GM21528 (cell line): ENCODE results near the gene PSMA5.

Source experiments
- ATAC-seq: cut with Tn5 transposase; IDR thresholded peaks from one replicate; pipeline ENCODE4 v1.9.1; 2021; ENCODE audit warnings: mild to moderate bottlenecking, moderate library complexity; ENCODE audit not compliant: unreplicated experiment, low FRiP score

The PSMA5 gene

GRCh38 chr1:109371341-109371739, 54.9 kb downstream of the PSMA5 start:
- no peak for ATAC-seq

GRCh38 chr1:109370712-109371340, 55.4 kb downstream of the PSMA5 start:
- ATAC-seq, result no peak

- no peak for ATAC-seq
Observed at GRCh38 chr1:109369167-109369746, 57.0 kb downstream of the PSMA5 start.

- no peak for ATAC-seq
Observed at GRCh38 chr1:109368464-109368863, 57.8 kb downstream of the PSMA5 start.

- no peak for ATAC-seq
Observed at GRCh38 chr1:109367626-109368025, 58.6 kb downstream of the PSMA5 start.

GRCh38 chr1:109365642-109366204, 60.5 kb downstream of the PSMA5 start:
- no peak for ATAC-seq

GRCh38 chr1:109361649-109362048, 64.6 kb downstream of the PSMA5 start:
- no peak for ATAC-seq

GRCh38 chr1:109361069-109361468, 65.2 kb downstream of the PSMA5 start:
- ATAC-seq, result no peak

GRCh38 chr1:109357616-109358015, 68.6 kb downstream of the PSMA5 start:
- ATAC-seq, result no peak

- no peak for ATAC-seq
Observed at GRCh38 chr1:109356915-109357314, 69.3 kb downstream of the PSMA5 start.

GRCh38 chr1:109356505-109356904, 69.7 kb downstream of the PSMA5 start:
- ATAC-seq, result no peak

GRCh38 chr1:109354929-109355328, 71.3 kb downstream of the PSMA5 start:
- ATAC-seq, result no peak

- no peak for ATAC-seq
Observed at GRCh38 chr1:109351457-109351856, 74.8 kb downstream of the PSMA5 start.

GRCh38 chr1:109350655-109351054, 75.6 kb downstream of the PSMA5 start:
- ATAC-seq, result no peak

- ATAC-seq, result no peak
Observed at GRCh38 chr1:109350182-109350581, 76.1 kb downstream of the PSMA5 start.
